ENCODE results near the gene ROGDI. TPM values are rescaled to one million over a fixed set of nuclear protein-coding genes. Genes with fewer than 3 reads are reported as not detected.

ROGDI gene
- total and polyA plus RNA-seq, 7 donors: 23.4 to 72.8 (median 47.9) TPM

GRCh38 chr16:4747906-4748681, 54.3 kb downstream of the ROGDI start:
- no peak for TF ChIP-seq POLR2A (IDR thresholded peaks at IDR 0.05)
- no peak for TF ChIP-seq POLR2AphosphoS5 (IDR thresholded peaks at IDR 0.05)
- no peak for TF ChIP-seq EP300 (IDR thresholded peaks at IDR 0.05)
- TF ChIP-seq CTCF (IDR thresholded peaks at IDR 0.05): no peak
- intact Hi-C loops (cut with DNase I): no loop called here
- WGBS, 2 donors: 71 to 82% methylated on average over 14 of the region's 14 CpGs

DNA sequence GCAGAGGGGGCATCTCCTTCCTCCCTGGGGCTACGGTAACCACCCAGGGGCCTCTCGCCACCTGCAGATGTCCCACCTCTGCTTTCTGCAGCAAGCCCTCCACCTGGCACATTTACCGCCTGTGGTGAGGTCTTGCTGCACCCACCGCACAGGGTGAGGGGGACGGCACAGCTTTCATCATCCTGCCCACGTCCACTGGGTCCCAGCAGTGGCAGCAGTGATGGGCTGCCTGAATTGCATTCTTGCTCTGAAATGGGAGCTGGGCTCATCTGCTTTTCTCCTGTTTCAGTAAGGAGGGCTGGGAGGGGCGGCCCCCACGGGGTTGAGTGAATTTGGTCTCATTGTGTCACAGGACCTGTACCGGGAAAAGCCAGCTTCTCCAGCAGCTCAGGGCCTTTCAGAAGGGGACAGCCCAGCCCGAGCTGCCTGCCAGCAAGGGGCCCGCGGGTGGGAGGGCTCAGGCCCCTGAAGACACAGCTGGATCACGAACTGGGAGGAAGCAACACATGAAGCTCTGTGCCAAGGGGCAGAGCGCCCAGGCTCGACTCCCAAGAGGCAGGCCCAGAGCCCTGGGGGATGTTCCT, 55.4 kb downstream of the ROGDI start:
- no peaks in the 10 kb centered on the region for H3K27me3 ChIP-seq
- H3K36me3 ChIP-seq: peaks cover 10 to 26% (median 19%) of the 10 kb centered on the region in 4 donors
- no peak overlapping the region for H3K4me3 ChIP-seq
- intact Hi-C loops (cut with DNase I): no loop called here
- H3K9me3 ChIP-seq: no peaks in the 10 kb centered on the region
- WGBS, 2 donors: 57 to 78% methylated on average over 15 of the region's 15 CpGs
- DNase-seq: no peak
- peak overlapping the region in 2 of 4 donors; percentile 21 to 26 for H3K27ac ChIP-seq
- TF ChIP-seq POLR2AphosphoS5 (IDR thresholded peaks at IDR 0.05): no peak
- TF ChIP-seq CTCF (IDR thresholded peaks at IDR 0.05): no peak
- TF ChIP-seq EP300 (IDR thresholded peaks at IDR 0.05): no peak
- TF ChIP-seq POLR2A (IDR thresholded peaks at IDR 0.05): no peak
- H3K4me1 ChIP-seq: peaks cover 0 to 23% (median 15%) of the 10 kb centered on the region in 4 donors

More at GRCh38 chr16:4747906-4748681, 54.3 kb downstream of the ROGDI start:
- no peaks in the 10 kb centered on the region for H3K9me3 ChIP-seq
- peak overlapping the region in 1 of 4 donors; percentile 26 for H3K27ac ChIP-seq
- H3K4me1 ChIP-seq: peaks cover 0 to 20% (median 14%) of the 10 kb centered on the region in 4 donors
- peaks cover 18 to 36% (median 28%) of the 10 kb centered on the region in 4 donors for H3K36me3 ChIP-seq
- H3K4me3 ChIP-seq: no peak overlapping the region
- H3K27me3 ChIP-seq: no peaks in the 10 kb centered on the region
- DNase-seq: no peak

Small RNA genes within 50 kb of the gene (small RNA-seq; reads per million reads assigned to genes)
- gene RF00017: 0 reads per million in 3 donors

Other genes starting within 250 kb of the ROGDI start
- under 1 TPM in 2 of 4 donors, not detected in 2; under 0.01 to 0.16 TPM for gene C16orf96, start 246.3 kb downstream of the ROGDI start, total RNA-seq
- under 1 TPM in 1 of 3 donors, not detected in 2; 0.09 TPM for gene C16orf96, start 246.3 kb downstream of the ROGDI start, polyA plus RNA-seq
- gene UBALD1, start 187.7 kb downstream of the ROGDI start, total RNA-seq: 10 to 100 TPM in 3 of 4 donors, 1 to 10 TPM in 1; 7.6 to 20.2 (median 14.1) TPM
- 10 to 100 TPM; 10.4 to 22.9 (median 12.6) TPM for gene UBALD1, start 187.7 kb downstream of the ROGDI start, polyA plus RNA-seq
- 10 to 100 TPM; 18.4 to 37.9 (median 31.0) TPM for gene MGRN1, start 177.8 kb downstream of the ROGDI start, total RNA-seq
- gene MGRN1, start 177.8 kb downstream of the ROGDI start, polyA plus RNA-seq: 10 to 100 TPM; 16.8 to 34.5 (median 23.4) TPM
- gene NUDT16L1, start 109.1 kb downstream of the ROGDI start, total RNA-seq: 10 to 100 TPM; 16.6 to 21.8 (median 18.6) TPM
- gene NUDT16L1, start 109.1 kb downstream of the ROGDI start, polyA plus RNA-seq: 10 to 100 TPM; 53.7 to 75.1 (median 61.9) TPM
- gene ANKS3, start 68.4 kb downstream of the ROGDI start, total RNA-seq: 10 to 100 TPM; 20.3 to 30.7 (median 23.8) TPM
- gene ANKS3, start 68.4 kb downstream of the ROGDI start, polyA plus RNA-seq: 10 to 100 TPM in 1 of 3 donors, 1 to 10 TPM in 2; 3.9 to 20.8 (median 9.6) TPM
- under 1 TPM; 0.14 to 0.83 (median 0.43) TPM for gene DNAAF8, start 68.1 kb downstream of the ROGDI start, total RNA-seq
- 1 to 10 TPM in 1 of 3 donors, under 1 TPM in 2; 0.60 to 1.2 (median 0.73) TPM for gene DNAAF8, start 68.1 kb downstream of the ROGDI start, polyA plus RNA-seq
- 10 to 100 TPM; 10.2 to 14.4 (median 12.8) TPM for gene ZNF500, start 35.5 kb downstream of the ROGDI start, total RNA-seq
- 10 to 100 TPM in 1 of 3 donors, 1 to 10 TPM in 2; 4.2 to 11.7 (median 5.1) TPM for gene ZNF500, start 35.5 kb downstream of the ROGDI start, polyA plus RNA-seq
- not detected for gene SEPTIN12, start 14.3 kb downstream of the ROGDI start, total RNA-seq
- gene SEPTIN12, start 14.3 kb downstream of the ROGDI start, polyA plus RNA-seq: 1 to 10 TPM in 1 of 3 donors, not detected in 2; 2.5 TPM
- gene SMIM22, start 7.3 kb downstream of the ROGDI start, total RNA-seq: not detected
- 1,000 to 10,000 TPM in 2 of 3 donors, 100 to 1,000 TPM in 1; 848 to 2,006 (median 1,963) TPM for gene SMIM22, start 7.3 kb downstream of the ROGDI start, polyA plus RNA-seq
- 10 to 100 TPM; 56.7 to 67.3 (median 59.9) TPM for gene GLYR1, start 44.7 kb upstream of the ROGDI start, total RNA-seq
- 10 to 100 TPM; 48.0 to 70.5 (median 70.3) TPM for gene GLYR1, start 44.7 kb upstream of the ROGDI start, polyA plus RNA-seq
- gene UBN1, start 44.8 kb upstream of the ROGDI start, total RNA-seq: 10 to 100 TPM; 16.4 to 27.7 (median 17.8) TPM
- gene UBN1, start 44.8 kb upstream of the ROGDI start, polyA plus RNA-seq: 10 to 100 TPM in 2 of 3 donors, 1 to 10 TPM in 1; 8.4 to 24.1 (median 17.8) TPM
- 10 to 100 TPM; 10.3 to 42.9 (median 37.0) TPM for gene PPL, start 134.5 kb upstream of the ROGDI start, total RNA-seq
- gene PPL, start 134.5 kb upstream of the ROGDI start, polyA plus RNA-seq: 10 to 100 TPM in 1 of 3 donors, 1 to 10 TPM in 2; 4.6 to 27.0 (median 8.3) TPM
- gene SEC14L5, start 155.7 kb upstream of the ROGDI start, total RNA-seq: 1 to 10 TPM in 1 of 4 donors, under 1 TPM in 3; 0.28 to 2.5 (median 0.65) TPM
- gene SEC14L5, start 155.7 kb upstream of the ROGDI start, polyA plus RNA-seq: under 1 TPM; under 0.01 to 0.46 (median 0.35) TPM
- 10 to 100 TPM; 11.7 to 30.7 (median 17.1) TPM for gene NAGPA, start 231.3 kb upstream of the ROGDI start, total RNA-seq
- gene NAGPA, start 231.3 kb upstream of the ROGDI start, polyA plus RNA-seq: 10 to 100 TPM; 10.8 to 20.3 (median 14.8) TPM

Data from sigmoid colon (tissue), 7 donors.